Epithelial cell of proximal tubule (primary cell): ENCODE results near the gene FBXO44. TPM values are rescaled to one million over a fixed set of nuclear protein-coding genes. Genes with fewer than 3 reads are reported as not detected.

Experiments used
- DNase-seq: peaks from one replicate; pipeline ENCODE4 v3.0.0-alpha.2; 2011; ENCODE audit warnings: low read depth
- H3K4me3 ChIP-seq: 2 replicates; pipeline ENCODE4 v1.5.1; 2011; ENCODE audit warnings: low read depth, mild to moderate bottlenecking, low read length
- total RNA-seq: library from RNA; depleted of rRNA; stranded (reverse); fragments of >200 nt; gene quantifications from 2 replicates; pipeline ENCODE4 v1.2.3, GENCODE V29; 2015
- TF ChIP-seq, protein P1 (sequence below): conservative IDR thresholded peaks from 2 replicates; pipeline ENCODE4 v1.5.1; 2012; ENCODE audit warnings: low read depth, mild to moderate bottlenecking, low read length

Gene FBXO44
- total RNA-seq, 1 donor from 2014 or later: 13.7 TPM

DNA sequence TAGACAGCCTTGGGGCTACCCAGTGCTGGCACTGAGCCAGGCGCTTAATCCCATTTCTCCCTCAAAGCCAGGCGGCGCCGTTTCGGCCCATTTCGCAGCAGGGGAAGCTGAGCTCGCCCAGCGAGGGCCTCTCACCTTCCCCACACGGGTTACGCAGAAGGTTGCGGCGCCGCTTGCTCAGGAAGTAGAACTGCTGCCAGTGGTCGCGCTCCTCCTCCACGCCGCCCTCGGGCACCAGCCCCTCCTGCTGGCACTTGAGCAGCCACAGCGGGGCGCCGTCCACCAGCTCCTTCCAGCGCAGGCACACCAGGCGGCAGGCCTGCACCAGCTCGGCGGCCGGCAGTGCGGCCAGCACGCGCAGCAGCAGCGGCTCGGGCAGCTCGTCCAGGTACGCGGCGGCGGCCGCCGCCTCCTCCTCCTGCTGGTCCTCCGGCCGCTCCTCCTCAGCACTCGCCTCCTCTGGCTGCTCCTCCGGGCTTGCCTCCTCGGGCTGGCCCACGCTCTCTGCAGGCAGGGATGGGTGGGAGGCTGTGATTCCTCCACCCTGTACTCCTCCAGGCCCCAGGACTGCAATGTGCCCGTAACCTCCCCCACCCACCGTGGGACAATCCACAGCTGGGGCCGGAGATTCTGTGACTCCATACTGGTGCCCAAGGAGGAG, 4.2 kb upstream of the FBXO44 start:
- TF ChIP-seq, protein P1, sequence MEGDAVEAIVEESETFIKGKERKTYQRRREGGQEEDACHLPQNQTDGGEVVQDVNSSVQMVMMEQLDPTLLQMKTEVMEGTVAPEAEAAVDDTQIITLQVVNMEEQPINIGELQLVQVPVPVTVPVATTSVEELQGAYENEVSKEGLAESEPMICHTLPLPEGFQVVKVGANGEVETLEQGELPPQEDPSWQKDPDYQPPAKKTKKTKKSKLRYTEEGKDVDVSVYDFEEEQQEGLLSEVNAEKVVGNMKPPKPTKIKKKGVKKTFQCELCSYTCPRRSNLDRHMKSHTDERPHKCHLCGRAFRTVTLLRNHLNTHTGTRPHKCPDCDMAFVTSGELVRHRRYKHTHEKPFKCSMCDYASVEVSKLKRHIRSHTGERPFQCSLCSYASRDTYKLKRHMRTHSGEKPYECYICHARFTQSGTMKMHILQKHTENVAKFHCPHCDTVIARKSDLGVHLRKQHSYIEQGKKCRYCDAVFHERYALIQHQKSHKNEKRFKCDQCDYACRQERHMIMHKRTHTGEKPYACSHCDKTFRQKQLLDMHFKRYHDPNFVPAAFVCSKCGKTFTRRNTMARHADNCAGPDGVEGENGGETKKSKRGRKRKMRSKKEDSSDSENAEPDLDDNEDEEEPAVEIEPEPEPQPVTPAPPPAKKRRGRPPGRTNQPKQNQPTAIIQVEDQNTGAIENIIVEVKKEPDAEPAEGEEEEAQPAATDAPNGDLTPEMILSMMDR: peak; percentile 72
- no peak for DNase-seq
- H3K4me3 ChIP-seq: peak overlapping the region; percentile 26

GRCh38 chr1:11651017-11651416, 3.7 kb upstream of the FBXO44 start:
- no peak for DNase-seq
- H3K4me3 ChIP-seq: no peak overlapping the region
- TF ChIP-seq, protein P1: no peak

GRCh38 chr1:11652203-11652780, 2.4 kb upstream of the FBXO44 start:
- H3K4me3 ChIP-seq: no peak overlapping the region
- no peak for DNase-seq
- TF ChIP-seq, protein P1: no peak

DNA sequence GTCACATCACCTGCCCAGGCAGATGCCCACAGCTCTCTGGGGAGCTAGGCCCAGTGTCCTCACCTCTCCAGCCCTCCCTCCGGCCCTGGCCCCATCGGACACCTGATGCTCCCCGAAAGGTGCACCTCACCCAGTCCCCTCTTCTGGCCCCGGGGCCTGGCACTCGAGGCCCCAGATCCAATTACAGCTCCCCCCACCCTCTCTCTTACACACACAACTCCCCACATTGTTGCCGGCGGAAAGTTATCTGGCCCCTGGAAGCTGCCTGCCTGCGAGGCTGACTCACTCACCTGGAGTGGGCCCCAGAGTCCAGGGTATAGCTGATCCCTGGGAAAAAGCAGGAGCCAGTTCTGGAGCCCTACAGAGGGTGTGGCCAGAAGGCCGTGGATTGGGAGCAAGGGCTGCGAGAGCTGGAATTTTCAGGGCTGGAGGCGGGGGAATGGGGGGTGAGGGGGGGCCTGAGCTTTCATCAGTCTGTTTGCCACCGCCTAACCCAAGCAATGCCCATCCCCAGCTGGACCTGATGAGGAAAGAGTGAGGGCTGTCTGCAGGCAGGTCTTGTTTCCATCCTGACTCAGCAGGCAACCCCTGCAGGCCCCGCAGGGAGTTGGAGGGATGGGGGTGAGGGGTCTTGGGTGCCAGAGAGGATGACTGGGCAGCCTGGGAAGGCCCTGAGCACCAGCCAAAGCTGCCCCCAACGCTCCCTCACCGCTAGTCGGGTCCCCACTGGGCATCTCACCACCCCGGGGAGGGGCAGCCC, 1.4 kb upstream of the FBXO44 start:
- no peak overlapping the region for H3K4me3 ChIP-seq
- TF ChIP-seq, protein P1: no peak
- no peak for DNase-seq

GRCh38 chr1:11653861-11654136, 878 bp upstream of the FBXO44 start:
- no peak for DNase-seq
- TF ChIP-seq, protein P1: no peak

DNA sequence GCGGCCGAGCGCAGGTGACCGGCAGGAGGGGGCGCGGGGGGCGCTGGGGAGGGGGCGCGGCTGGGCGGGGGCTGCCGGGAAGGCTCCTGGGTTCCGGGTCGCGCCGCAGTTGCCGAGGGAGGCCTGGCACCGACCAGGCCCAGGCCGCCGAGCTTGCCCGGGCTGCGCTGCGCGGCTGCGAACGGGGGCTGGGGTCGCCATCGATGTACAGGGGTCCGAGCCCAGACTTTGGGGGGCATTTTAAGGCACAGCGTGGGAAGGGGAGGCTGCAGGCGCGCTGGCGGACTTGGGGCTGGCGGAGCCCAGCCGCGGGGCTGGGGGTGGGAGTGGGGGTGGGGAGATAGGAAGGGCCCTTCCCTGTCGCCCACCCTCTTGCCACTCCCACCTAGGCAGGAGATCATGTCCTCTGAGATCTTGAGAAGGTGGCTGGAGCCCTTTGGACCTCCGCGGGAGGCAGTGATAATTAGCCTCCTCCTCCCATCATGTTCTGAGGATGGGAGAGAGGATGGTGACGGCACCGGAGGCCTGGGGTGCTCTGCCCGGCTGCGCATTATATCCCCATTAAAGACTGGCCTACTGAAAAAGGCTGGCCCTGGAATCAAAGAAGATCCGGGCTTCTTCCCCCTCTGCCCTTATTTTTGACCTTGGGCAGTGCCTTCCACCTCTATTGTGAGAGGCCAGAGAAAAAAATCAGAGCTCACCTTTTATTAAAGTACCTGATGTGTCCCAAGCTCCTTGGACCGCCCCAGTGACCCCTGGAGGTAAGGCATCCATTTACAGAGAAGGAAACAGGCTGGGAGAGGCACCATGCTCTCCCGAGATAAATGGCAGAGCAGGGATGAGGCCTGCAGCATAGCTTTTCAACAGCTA, 497 bp downstream of the FBXO44 start:
- peak overlapping the region; percentile 62 for H3K4me3 ChIP-seq
- TF ChIP-seq, protein P1: no peak
- no peak for DNase-seq

More at GRCh38 chr1:11653861-11654136, 878 bp upstream of the FBXO44 start:
- H3K4me3 ChIP-seq: peak overlapping the region; percentile 68
